Stimulated activated CD4-positive, alpha-beta T cell treated with anti-CD3 and anti-CD28 coated beads, Interleukin-4, amount 100 ng/mL, for 24 hours (primary cell): ENCODE measurements around the gene SUGCT.

Source experiments
- DNase-seq: peaks from one replicate; pipeline ENCODE4 v3.0.0-alpha.2; 2020

SUGCT gene

DNA sequence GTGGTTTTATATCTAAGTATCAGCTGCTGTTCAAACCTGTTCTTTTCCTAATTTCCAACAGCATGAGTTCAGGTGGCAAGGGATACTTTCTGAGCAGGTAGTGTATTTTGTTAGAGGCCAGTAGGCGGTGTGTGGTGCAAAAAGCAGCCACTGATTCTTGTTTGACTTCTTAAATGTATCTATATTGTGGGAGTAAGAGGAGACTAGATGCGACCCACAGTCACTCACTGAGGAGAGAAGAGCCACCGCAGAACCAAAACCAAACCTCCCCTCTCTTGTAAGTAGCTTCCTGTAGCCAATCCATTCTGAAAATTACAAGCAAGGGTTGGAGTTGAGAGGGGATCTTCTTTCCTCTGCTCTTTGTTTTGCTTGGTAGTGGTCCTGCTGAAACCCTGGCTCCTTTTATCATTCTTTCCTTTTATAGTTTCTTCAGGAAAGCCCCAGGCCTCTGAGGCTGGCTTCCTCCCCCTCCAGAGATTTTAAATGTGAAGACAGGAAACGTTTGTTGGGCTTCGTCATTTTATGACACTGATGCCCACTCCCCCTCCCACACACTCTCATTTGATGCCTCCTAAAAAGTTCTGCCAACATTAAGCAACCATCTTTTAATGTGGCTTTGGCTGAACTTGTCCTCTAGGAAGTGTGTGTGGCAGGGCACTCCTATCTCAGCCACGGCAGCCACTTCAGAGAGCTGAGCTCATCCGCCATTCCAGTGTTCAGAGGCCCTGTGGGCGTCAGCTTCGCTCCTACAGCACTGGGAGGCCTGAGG, 566.0 kb downstream of the SUGCT start:
- DNase-seq = no peak

DNA sequence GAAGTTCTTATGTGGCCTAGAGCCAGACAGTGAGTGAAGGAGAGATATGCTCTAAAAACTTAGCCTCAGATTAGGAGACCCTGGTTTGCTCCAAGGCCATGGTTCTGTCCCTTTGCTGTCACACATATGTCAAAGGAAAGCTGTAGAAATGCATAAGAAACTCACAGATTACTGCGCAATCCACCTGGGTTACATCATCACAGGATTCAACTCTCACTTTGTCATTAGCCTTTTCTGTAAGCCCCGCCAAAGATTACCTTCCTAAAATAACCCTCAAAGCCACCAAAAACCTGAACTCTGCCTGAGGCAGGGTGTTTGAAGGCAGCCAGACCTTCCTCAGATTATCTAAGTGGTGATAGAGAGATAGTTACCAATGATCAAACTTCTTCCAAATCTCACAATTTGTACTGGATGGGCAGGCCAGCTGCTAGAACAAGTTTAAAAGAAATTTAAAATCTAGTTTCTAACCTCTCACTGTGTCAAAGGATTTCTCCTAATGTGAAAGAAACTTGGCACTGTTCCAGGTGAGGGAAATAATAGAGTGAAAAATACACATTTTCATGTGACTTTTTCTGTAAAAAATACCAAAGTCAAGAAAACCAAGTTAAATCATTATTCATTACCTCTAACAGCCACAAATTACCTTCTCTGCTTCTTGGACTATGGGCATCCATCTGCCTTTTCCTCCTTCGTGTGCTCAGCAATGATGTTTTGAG, 567.2 kb downstream of the SUGCT start:
- no peak for DNase-seq

- DNase-seq = no peak
Observed at GRCh38 chr7:40704172-40704571, 569.4 kb downstream of the SUGCT start.

DNA sequence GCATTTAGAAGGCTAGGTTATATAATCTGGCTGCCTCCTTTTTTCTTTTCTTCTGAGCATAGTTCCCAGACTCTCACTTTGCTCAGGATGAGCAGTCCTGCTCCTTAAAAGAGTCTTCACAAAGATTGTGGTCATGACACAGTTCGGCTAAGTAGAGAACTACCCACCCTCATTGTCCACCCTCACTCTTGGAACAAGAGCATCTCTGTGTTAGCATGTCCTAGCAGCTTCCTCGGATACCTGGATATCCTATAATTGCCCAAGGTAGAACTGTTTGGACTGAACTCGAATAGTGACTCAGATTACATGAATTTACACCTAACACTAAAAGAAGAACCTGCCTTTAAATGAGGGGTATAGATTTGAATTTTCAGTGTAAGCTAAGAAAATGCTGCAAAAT, 572.0 kb downstream of the SUGCT start:
- no peak for DNase-seq

DNA sequence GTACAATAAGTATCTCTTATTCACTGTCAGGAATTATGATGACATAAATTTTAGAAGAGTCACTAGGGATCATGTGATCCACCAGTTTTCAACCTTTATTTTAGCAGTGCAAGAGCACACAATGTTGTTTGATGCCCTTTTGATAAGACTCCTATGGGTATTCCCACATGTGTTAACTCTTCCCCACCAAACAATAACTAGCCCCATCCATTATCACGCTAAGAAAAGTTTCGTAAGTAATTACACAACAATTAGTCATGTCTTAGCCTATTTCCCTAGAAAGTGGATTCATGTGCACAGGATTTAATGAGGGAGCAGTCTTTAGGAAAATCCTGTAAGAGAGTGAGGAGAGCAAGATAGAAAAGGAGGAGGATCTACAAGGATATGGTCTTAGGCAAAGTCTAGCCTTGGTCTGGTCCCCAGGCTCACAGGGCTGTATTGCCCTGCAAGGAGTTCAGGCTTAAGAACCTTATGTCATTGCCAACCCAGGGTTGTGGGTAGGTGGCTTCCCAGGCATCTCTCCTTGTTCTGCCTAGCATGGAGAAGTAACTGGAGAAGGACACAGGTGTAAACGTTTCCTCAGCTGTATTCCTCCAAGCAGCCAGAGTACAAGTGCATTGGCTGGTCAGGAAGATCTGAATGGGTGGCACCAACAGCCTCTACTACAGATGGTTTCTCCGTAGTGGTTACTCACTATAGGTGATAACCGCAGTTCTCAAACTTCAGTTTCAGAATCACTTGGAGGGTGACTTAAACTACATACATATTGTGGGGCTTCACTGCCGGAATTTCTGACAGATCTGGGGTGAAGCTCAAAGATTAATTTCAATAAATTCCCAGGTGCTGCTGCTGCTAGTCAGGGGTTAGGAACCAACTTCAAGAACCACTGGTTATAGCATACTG, 574.5 kb downstream of the SUGCT start:
- no peak for DNase-seq

DNA sequence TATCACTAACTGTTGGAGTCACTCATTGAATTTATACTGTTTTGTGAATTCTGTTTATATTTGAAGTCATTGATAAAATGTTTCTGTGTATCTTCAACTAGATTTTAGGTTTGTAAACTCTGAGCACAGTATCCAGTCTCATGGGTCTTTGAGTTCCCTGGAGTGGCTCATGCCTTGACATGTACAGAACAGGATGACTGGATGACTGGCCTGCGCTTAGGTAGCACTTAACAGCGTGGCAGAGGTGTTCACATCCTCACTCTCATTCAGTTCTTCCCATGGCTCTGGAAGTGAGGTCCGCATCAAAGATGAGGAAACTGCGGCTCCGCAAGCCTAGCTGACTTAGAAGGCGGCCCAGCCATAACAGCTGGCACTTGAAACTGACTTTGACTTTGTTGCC, 576.9 kb downstream of the SUGCT start:
- no peak for DNase-seq

GRCh38 chr7:40714363-40715052, 579.7 kb downstream of the SUGCT start:
- DNase-seq = no peak

GRCh38 chr7:40715053-40715430, 580.2 kb downstream of the SUGCT start:
- DNase-seq = no peak

DNA sequence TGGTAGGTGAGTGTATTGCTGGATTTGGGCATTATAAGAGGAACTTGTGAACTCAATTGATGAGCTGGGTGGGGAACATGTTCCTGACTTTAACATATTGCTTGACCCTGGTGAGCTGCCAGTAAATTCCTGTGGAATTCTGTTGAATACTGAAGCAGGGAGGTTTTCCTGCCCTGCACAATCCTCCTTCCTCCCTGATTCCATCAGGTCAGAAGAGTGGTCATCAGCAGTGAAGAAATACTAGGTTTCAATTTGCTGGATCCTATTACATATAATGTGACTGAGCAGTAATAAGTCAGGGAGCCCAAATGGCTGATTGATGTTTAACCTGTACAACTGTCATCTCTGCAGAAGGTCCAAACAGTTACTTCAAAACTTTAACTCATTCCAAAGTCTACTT, 581.2 kb downstream of the SUGCT start:
- DNase-seq = no peak

- no peak for DNase-seq
Observed at GRCh38 chr7:40717242-40717641, 582.4 kb downstream of the SUGCT start.

DNA sequence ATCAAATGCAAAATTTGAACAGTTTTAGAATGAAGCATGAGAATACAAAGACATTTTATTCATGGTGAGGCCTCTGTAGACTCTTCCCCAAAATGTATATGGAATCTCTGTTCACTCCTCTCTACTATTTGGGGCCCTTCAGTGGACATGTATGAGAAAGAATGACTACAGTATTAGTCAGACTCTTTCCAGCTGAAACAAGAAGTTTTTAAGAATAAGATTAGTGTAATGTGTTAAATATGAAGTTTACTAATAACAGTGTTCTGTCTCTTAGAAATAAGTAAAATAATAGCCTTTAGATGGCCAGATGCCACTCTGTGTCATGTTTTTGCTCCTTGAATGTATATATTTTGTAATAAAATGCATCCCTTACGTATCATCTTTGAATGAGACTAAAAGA, 585.6 kb downstream of the SUGCT start:
- no peak for DNase-seq

DNA sequence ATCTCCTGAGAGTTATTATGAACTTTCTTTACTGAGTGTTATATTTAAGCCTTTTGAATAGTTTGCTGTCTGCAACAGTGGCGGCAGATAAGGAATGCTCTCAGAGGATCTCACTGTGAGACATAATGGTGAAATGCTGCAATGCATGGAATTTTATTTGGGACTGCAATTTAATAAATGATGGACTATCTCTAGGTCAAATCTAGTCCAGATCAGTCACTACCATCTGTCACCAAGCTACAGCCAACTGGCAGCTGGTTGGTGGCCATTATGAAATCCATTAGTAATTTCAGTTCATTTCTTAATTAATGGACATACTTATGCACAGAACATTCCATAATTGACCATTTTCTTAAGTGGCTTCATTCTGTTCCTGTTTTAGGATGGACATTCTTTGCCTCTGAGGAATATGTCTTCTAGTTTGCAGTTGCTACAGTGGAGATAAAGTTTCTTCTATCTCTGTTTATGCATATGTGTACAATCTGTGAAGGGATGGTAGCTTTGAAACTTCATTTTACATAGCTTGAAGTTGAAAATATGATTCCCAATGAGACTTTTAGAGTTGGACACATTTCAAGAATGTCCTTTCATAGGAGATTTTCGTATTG, 586.6 kb downstream of the SUGCT start:
- no peak for DNase-seq

- DNase-seq = no peak
Observed at GRCh38 chr7:40722242-40722641, 587.4 kb downstream of the SUGCT start.

- no peak for DNase-seq
Observed at GRCh38 chr7:40723829-40724228, 589.0 kb downstream of the SUGCT start.

DNA sequence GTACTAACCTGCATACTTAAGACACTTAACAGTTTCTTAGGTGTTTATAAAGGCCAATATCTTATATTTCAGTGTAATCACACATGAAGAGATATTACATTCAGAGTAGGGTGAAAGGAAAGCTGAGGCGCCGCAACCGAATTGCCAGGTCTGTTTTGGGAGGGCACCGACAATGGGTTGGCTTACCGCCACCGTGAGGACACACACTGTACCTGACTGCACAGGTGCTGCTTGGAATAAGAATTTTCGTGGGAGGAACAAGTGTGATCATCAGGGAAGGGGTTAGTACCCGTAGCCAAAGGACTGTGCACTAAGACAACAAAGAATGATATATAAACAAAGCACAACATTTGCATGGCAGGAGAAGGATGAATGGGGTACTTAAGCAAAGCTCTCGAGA, 591.8 kb downstream of the SUGCT start:
- no peak for DNase-seq

DNA sequence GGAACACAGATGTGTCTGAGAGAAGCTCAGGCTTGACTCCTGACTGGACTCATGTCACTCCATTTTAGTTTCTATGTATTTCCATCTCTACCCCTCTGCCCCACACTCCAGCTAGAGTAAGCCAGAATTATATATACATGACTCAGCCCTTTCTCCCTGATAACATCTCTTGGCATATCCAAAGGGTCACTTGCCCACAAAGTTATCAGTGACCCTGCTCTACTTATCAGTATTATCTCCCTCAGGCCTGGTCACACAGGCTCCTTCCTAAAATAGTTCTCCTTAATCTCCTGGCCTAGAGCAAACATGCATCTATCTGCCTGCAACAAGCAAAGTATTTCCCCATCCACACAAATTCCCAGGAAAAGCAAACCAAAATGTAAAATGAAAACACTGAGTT, 598.3 kb downstream of the SUGCT start:
- DNase-seq = no peak

DNA sequence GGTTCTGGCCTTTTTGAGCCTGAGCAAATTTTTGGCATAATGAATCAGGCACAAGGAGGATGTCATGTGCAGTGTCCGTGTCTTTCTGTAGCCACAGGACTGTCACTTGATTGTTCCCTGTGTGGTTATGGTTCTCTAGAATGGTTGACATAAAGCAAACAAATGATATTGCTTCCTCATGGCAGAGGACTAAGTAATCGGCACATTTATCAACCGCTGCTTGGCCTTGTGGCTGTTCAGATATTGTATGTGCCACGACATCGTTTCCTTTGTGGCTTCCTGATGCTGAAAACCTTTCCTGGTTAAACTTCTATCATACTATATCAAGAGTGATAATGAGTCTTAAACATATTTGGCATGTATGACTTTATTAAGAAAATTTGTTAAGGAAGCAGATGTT, 598.8 kb downstream of the SUGCT start:
- DNase-seq = no peak

- DNase-seq = no peak
Observed at GRCh38 chr7:40739257-40739656, 604.5 kb downstream of the SUGCT start.

GRCh38 chr7:40742270-40742669, 607.5 kb downstream of the SUGCT start:
- no peak for DNase-seq

GRCh38 chr7:40746841-40747556, 612.2 kb downstream of the SUGCT start:
- DNase-seq = no peak

DNA sequence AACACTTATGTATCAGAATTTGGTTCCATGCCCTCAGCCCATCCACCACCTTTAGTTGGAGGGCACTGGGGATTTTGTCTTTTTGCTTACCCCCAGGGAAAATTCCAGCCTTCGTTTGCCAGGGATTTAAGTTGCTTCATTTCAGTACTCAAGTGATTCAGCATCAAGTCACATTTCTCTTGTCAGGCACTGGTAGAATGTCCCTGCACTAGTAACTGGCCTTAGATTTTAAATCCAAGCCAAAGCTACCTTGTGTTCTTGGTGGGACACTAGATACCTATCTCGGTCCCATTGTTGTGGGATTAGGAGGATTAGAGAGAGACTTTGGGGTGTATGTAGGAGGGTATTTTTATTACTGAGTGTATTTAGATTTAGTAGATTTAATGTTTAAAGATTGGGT, 613.1 kb downstream of the SUGCT start:
- no peak for DNase-seq

DNA sequence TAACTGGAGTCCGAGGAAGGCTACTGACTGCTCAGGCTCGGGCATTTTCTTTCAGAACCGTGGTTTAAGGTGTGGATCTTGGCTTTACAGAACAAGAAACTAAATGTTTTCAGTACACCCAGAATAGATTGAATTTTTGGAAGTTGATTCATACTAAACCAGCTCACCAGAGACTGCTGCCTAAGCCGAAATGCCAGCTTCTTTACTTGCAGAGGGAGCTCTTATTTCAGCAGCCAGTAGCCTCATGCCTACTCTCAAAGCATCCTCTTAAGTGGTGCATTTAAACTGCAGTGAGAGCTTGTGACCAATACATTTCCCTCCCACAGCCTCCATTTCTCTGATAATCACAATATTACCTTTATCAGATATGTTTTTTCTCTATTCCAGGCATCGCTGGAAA, 615.1 kb downstream of the SUGCT start:
- DNase-seq = no peak
